ENCODE data around the gene USP32.

USP32 gene

DNA sequence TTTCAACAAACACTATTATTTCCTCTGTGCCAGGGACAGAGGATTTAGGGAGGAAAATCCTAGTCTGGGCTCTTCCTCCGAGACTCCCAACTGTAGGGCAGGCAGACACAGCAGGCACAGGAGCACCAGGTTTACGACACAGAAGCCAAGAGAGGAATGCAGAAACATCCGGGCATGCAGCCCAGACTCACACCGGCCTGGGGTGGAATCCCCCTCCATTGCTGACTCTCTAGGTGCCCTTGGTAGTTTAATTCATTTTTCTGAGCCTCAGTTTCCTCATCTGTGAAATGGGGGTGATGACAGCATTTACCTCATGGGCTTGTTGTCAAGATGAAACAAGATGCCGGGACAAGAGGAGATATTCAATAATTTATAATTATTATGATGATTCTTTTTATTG is 227.2 kb downstream of the USP32 start:
- DNase-seq (ENCODE audit: low read depth) = no peak
- H3K4me3 ChIP-seq (ENCODE audit: low read depth, low read length) = no peak overlapping the region
- TF ChIP-seq CTCF (IDR thresholded peaks at IDR 0.05; ENCODE audit: control insufficient read depth, extremely low read depth, insufficient read depth) = no peak

- no peak overlapping the region for H3K4me3 ChIP-seq (ENCODE audit: low read depth, low read length)
- DNase-seq (ENCODE audit: low read depth) = no peak
- TF ChIP-seq CTCF (IDR thresholded peaks at IDR 0.05; ENCODE audit: control insufficient read depth, extremely low read depth, insufficient read depth) = no peak
These were observed 227.8 kb downstream of the USP32 start for GRCh38 chr17:60164164-60164563.

DNA sequence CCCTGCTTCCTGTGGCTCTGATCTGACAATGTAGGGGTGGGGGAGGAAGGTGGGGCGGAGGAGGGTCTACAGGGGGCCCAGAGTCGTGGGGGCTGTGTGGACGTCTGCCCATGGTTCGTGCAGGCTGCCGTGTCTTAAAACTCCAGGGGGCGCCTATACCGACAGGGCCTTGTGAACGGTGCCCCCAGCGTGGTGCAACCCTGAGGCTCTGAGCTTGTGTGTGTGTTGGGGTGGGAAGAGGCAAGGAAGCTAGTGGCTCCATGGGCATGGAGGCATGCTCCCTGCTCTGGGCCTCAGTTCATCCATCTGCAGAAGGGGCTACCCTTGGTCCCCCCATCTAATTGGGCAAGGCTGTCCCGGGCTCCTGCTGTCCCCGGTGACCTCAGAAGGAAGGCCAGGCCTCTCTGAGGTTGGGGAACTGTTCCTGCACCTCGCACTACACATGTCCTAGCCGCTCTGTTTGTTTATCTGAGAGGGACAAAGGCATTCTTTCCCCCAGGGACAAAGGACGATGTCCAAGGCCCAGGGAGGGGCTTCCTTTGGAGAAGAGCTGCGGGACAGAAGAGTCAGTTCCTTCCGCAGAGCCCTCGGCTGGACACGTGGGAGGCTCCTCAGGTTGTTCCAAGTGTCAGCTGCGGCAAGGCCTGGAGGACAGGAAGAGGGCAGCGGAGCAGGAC is 228.7 kb downstream of the USP32 start:
- no peak for TF ChIP-seq CTCF (IDR thresholded peaks at IDR 0.05; ENCODE audit: control insufficient read depth, extremely low read depth, insufficient read depth)
- DNase-seq (ENCODE audit: low read depth) = no peak
- H3K4me3 ChIP-seq (ENCODE audit: low read depth, low read length) = no peak overlapping the region

DNA sequence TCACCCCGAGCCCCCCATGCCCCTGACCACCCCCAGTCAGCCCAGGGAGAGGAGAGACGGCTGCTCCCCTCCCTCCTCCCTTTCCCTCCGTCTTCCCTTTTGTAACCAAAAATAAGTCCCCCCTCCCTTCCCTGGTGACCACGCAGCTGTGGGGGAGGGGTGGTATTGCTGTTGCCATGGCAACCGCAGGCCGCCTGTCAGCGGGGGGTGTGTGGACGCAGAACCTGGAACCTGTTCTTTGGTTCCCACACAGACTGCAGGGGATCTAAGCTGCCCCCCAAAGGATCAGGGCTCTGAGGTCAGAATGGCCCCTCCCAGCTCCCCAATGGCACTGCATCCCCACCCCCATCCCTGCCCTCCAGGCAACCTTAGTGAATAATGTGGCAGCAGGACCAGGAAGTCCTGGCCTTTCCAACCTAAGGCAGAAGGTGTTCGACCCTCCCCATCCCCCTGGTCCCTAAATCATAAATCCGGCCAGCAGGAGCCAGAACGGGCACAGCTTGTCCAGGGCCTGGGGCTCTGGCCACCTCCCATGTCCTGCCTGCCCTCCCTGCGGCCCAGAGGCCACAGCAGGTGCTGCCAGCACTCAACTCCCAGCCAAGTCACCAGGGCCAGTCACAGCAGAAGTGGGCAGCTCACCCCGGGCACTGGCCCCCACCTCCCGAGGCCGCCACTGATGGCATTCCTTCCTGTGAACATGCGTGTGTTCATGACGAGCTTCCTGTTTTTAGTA is 230.2 kb downstream of the USP32 start:
- DNase-seq (ENCODE audit: low read depth) = no peak
- TF ChIP-seq CTCF (IDR thresholded peaks at IDR 0.05; ENCODE audit: control insufficient read depth, extremely low read depth, insufficient read depth) = no peak
- no peak overlapping the region for H3K4me3 ChIP-seq (ENCODE audit: low read depth, low read length)

DNA sequence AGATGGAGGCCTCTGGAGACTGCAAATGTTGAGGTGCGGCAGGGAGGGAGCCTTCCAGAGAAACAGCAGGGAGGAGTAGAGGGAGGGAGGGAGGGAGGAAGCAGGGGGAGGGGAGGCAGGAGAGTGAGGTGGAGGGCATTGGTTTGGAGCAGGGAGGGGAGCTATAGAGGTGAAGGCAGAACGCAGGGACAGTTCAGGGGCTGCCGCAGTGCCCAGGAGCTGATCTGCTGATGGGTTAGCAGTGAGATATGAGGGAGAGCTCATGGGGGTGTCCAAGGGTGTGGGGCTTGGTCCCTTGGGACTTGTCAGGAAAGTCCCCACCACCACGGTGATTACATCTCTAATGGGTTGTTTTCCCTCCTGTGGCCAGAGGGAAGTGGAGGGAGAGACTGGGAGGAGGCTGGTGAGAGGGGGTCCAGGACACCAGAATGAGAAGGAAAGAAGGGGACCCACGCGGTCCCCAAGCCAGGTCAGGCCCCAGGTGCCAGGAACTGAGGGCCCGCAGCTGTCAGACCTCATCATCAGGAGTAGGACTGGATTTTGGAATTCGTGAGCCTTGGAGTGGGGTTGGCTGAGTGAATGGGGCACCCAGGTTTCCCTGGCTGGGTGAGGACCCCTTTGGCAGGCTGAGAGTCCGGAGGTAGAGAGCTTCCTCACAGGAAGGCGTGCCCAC is 231.0 kb downstream of the USP32 start:
- H3K4me3 ChIP-seq (ENCODE audit: low read depth, low read length) = no peak overlapping the region
- DNase-seq (ENCODE audit: low read depth) = no peak

GRCh38 chr17:60159479-60159866 is 232.5 kb downstream of the USP32 start:
- DNase-seq (ENCODE audit: low read depth) = no peak
- TF ChIP-seq CTCF (IDR thresholded peaks at IDR 0.05; ENCODE audit: control insufficient read depth, extremely low read depth, insufficient read depth) = no peak
- H3K4me3 ChIP-seq (ENCODE audit: low read depth, low read length) = no peak overlapping the region

More for the DNA sequence above, 231.0 kb downstream of the USP32 start:
- no peak for TF ChIP-seq CTCF (IDR thresholded peaks at IDR 0.05; ENCODE audit: control insufficient read depth, extremely low read depth, insufficient read depth)
